Fibroblast of lung (primary cell): ENCODE measurements around the gene AQP12B. TPM values are rescaled to one million over a fixed set of nuclear protein-coding genes. Genes with fewer than 3 reads are reported as not detected.
"Not testable (repeated sequence)": the region's sequence is repeated elsewhere in the genome, so short reads cannot be mapped to it uniquely, and the experiment has no call there.

Source experiments
- DNase-seq, 2 donors: peaks; one replicate each; pipeline versions ENCODE4 v3.0.0 to v3.0.0-alpha.2; 2010; ENCODE audit warnings: low read depth in 2 of 2
- H2AFZ ChIP-seq: 2 replicates; pipeline ENCODE4 v1.5.1; 2012; ENCODE audit warnings: low read length, control low read depth, inconsistent platforms
- H3K27ac ChIP-seq: 2 replicates; pipeline ENCODE4 v1.5.1; 2011; ENCODE audit warnings: low read length, control low read depth; ENCODE audit not compliant: insufficient read depth
- H3K27me3 ChIP-seq: 2 replicates; pipeline ENCODE4 v1.5.1; 2011; ENCODE audit warnings: mild to moderate bottlenecking, low read length; ENCODE audit not compliant: control insufficient read depth, insufficient read depth
- H3K36me3 ChIP-seq: 2 replicates; pipeline ENCODE4 v1.5.1; 2011; ENCODE audit warnings: low read length; ENCODE audit not compliant: control insufficient read depth, insufficient read depth
- H3K4me1 ChIP-seq: 2 replicates; pipeline ENCODE4 v1.5.1; 2011; ENCODE audit warnings: low read length; ENCODE audit not compliant: control insufficient read depth, insufficient read depth; ENCODE audit errors: extremely low read depth
- H3K4me2 ChIP-seq: 2 replicates; pipeline ENCODE4 v1.5.1; 2011; ENCODE audit warnings: low read length, control low read depth; ENCODE audit not compliant: insufficient read depth; ENCODE audit errors: extremely low read depth
- H3K4me3 ChIP-seq, 4 experiments: fragments of 200-600 bp in 1 of 4; sonication (generic) in 1 of 4; replicated peaks in 1 of 4; 2 replicates each; pipeline ENCODE4 v1.5.1; 2011 to 2016; ENCODE audit warnings: low read length in 4 of 4, low read depth in 3 of 4, mild to moderate bottlenecking in 3 of 4, control low read depth in 2 of 4, inconsistent platforms in 1 of 4, mixed read lengths in 1 of 4; ENCODE audit not compliant: insufficient read depth in 1 of 4; ENCODE audit errors: control extremely low read depth in 1 of 4
- H3K79me2 ChIP-seq: 2 replicates; pipeline ENCODE4 v1.5.1; 2012; ENCODE audit warnings: mild to moderate bottlenecking, low read length, inconsistent platforms; ENCODE audit not compliant: control insufficient read depth, insufficient read depth
- H3K9ac ChIP-seq: 2 replicates; pipeline ENCODE4 v1.5.1; 2011; ENCODE audit warnings: mild to moderate bottlenecking, low read length, control low read depth; ENCODE audit not compliant: insufficient read depth
- H3K9me3 ChIP-seq: 2 replicates; pipeline ENCODE4 v1.5.1; 2012; ENCODE audit warnings: low read depth, low read length; ENCODE audit not compliant: control insufficient read depth, insufficient read depth
- H4K20me1 ChIP-seq: 2 replicates; pipeline ENCODE4 v1.5.1; 2011; ENCODE audit warnings: low read length; ENCODE audit not compliant: control insufficient read depth, insufficient read depth; ENCODE audit errors: extremely low read depth
- EZH2 ChIP-seq: IDR thresholded peaks from 2 replicates; pipeline ENCODE4 v1.5.1; 2012; ENCODE audit warnings: low read length, control low read depth, mild to moderate bottlenecking; ENCODE audit errors: missing control alignments
- polyA plus RNA-seq, 2 donors: library from polyadenylated mRNA; depleted of rRNA in 1 of 2; stranded (reverse) in 1 of 2; unstranded in 1 of 2; fragments of >200 nt; gene quantifications; 2 replicates each; pipeline ENCODE4 v1.2.1, GENCODE V29; 2011 to 2012; ENCODE audit warnings: missing spikeins in 1 of 2
- total RNA-seq: library from RNA; depleted of rRNA; stranded (reverse); fragments of >200 nt; gene quantifications from 2 replicates; pipeline ENCODE4 v1.2.1, GENCODE V29; 2014
- TF ChIP-seq, protein P1 (sequence below), 2 donors: IDR thresholded peaks in 1 of 2; conservative IDR thresholded peaks in 1 of 2; 1 replicate in 1 of 2; 2 replicates in 1 of 2; pipeline ENCODE4 v1.5.1; 2011 to 2012; ENCODE audit warnings: low read length in 2 of 2, control low read depth in 1 of 2, inconsistent platforms in 1 of 2, low read depth in 1 of 2, mild to moderate bottlenecking in 1 of 2

AQP12B gene
- total and polyA plus RNA-seq, 2 donors (not counting 1 experiment from before 2014, with no cell fraction given): not detected

DNA sequence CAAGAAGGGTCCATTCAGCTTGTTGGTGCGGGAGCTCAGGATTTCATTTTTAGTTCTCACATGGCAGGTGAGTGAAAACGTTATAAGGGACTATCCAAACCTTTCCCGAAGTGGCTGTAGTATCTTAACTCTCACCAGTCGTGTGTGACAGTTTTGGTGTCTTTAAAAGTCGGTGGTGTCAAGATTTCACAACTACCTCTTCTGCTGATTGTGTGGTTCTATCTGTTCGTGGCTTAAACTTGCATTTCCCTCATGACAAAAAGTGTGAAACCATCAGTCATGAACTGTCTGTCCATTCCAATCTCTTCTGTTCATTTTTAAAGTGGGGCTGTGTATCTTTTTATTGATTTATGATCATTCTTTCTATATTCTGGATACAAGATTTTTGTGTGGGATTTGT lies 3.8 kb upstream of the AQP12B start:
- H3K9ac ChIP-seq: no peak overlapping the region
- TF ChIP-seq, protein P1, sequence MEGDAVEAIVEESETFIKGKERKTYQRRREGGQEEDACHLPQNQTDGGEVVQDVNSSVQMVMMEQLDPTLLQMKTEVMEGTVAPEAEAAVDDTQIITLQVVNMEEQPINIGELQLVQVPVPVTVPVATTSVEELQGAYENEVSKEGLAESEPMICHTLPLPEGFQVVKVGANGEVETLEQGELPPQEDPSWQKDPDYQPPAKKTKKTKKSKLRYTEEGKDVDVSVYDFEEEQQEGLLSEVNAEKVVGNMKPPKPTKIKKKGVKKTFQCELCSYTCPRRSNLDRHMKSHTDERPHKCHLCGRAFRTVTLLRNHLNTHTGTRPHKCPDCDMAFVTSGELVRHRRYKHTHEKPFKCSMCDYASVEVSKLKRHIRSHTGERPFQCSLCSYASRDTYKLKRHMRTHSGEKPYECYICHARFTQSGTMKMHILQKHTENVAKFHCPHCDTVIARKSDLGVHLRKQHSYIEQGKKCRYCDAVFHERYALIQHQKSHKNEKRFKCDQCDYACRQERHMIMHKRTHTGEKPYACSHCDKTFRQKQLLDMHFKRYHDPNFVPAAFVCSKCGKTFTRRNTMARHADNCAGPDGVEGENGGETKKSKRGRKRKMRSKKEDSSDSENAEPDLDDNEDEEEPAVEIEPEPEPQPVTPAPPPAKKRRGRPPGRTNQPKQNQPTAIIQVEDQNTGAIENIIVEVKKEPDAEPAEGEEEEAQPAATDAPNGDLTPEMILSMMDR (conservative IDR thresholded peaks at IDR 0.05 in 1 of 2, IDR thresholded peaks at IDR 0.05 in 1 of 2; ENCODE audit: low read depth in 1 of 2, low read length in 2 of 2): no peak
- TF ChIP-seq EZH2: no peak
- H3K27ac ChIP-seq: no peak overlapping the region
- H3K27me3 ChIP-seq: peaks cover 7% of the 10 kb centered on the region
- H3K4me2 ChIP-seq: no peak overlapping the region
- no peaks in the 10 kb centered on the region for H3K9me3 ChIP-seq
- no peak overlapping the region for H2AFZ ChIP-seq
- H4K20me1 ChIP-seq: no peaks in the 10 kb centered on the region
- H3K79me2 ChIP-seq: no peaks in the 10 kb centered on the region
- H3K36me3 ChIP-seq: no peaks in the 10 kb centered on the region
- DNase-seq: no peak
- no peaks in the 10 kb centered on the region for H3K4me1 ChIP-seq
- H3K4me3 ChIP-seq: no peak overlapping the region

DNA sequence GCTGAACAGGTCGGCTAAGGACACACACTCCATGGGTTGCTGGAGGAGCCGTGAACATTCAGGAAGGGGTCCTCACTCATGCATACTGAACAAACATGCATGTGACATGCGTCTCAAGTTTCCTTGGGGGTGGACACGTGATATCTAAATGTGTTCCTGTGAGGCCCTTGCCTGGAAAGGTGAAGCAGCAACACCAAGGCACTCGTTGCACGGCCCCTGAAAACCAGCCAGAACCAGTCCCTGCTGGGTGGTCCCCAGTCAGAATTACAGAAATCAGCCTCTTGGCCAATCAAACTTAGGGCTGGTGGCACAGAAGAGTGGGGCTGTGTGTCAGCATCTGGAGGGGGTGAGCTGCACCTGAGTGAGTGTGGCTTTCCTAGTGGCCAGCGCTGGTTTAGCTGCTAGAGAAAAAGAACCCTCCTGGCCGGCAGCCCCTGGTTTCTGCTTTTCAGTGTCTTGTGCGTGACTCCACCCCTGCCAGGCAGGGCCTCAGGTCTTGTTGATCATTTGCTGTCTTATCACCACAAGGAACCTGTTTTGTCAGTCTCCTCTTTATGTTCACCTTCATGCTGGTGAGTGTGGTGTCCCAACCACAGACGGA lies 3.2 kb upstream of the AQP12B start:
- H3K27ac ChIP-seq: no peak overlapping the region
- no peak for DNase-seq
- peaks cover 7% of the 10 kb centered on the region for H3K27me3 ChIP-seq
- TF ChIP-seq, protein P1 (conservative IDR thresholded peaks at IDR 0.05 in 1 of 2, IDR thresholded peaks at IDR 0.05 in 1 of 2; ENCODE audit: low read depth in 1 of 2, low read length in 2 of 2): no peak
- TF ChIP-seq EZH2: no peak
- no peak overlapping the region for H3K9ac ChIP-seq
- no peak overlapping the region for H3K4me3 ChIP-seq
- H2AFZ ChIP-seq: no peak overlapping the region
- H3K4me2 ChIP-seq: no peak overlapping the region
- no peaks in the 10 kb centered on the region for H3K9me3 ChIP-seq
- H3K36me3 ChIP-seq: no peaks in the 10 kb centered on the region
- H4K20me1 ChIP-seq: no peaks in the 10 kb centered on the region
- H3K4me1 ChIP-seq: no peaks in the 10 kb centered on the region
- no peaks in the 10 kb centered on the region for H3K79me2 ChIP-seq

DNA sequence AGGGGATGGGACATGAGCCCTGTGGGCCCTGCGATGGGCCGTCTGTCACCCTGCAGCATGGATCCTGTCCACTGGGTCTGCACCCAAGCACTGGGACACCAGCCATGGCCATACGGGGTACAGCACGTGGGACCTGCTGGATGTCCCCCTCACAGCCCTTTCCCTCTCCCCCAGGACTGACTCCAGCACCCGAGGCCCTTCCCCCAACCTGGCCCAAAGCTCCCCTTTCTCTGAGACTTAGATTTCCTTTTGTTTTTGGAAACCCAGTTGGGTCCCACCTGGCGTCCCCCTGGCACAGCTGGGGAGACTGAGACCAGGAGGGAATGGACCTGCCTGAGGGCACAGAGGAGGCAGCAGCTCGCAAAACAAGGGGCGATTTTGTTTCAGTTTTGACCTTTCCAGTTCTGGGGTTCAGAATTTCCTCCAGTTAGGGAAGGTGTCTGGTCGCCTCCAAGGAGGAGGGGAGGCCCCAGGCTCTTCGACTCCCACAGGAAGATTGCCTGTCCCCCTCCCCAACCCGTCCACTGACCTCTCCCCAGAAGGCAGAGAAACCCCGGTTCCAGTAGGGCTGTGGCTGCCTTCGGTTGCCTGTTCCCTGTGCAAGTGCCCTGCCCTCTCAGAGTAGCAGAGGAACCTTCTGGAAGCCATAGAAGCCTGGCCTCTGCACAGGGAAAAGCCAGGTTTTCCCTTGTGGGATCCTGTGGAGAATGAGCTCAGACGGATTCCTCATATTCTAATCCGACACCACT lies 1.5 kb upstream of the AQP12B start:
- not testable (repeated sequence) for H3K4me1 ChIP-seq, H3K4me2 ChIP-seq, H3K27ac ChIP-seq, H2AFZ ChIP-seq, H3K9ac ChIP-seq, H3K9me3 ChIP-seq, H3K4me3 ChIP-seq, H3K27me3 ChIP-seq, DNase-seq, H3K79me2 ChIP-seq, H3K36me3 ChIP-seq, H4K20me1 ChIP-seq

DNA sequence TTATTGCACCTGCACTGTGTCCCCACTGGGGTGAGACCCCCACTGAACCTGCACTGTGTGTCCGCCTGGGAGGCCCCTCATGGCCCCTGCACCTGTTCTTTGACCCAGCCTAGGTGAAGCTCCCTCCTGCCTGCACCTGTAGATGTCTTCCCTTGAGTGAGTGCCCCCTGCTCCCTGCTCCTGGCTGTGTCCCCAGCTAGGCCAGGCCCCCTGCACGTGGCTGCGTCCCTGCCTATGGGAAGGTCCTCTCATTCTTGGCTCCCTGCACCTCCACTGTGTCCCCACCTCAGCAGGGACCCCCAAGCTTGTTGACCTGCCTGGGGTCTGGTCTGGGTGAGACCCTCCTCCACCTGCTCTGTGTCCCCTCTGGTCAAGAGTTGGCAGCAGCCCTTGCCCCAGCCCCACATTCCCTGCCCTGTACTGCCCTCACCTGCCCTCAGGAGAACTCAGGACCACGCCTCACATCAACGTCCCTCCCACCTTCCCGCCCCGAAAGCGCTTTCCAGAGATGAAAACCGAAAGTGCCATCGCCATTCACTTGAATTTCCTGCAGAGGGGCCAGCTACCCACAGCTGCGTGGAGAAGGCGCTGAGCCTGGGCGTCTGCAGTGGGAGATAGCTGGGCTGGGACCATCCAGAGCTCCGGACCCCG lies 769 bp upstream of the AQP12B start:
- H3K9ac ChIP-seq, H3K79me2 ChIP-seq, H3K4me3 ChIP-seq, H3K27ac ChIP-seq, H3K4me2 ChIP-seq, H3K9me3 ChIP-seq, H2AFZ ChIP-seq, H3K4me1 ChIP-seq, H3K36me3 ChIP-seq, DNase-seq, H4K20me1 ChIP-seq, H3K27me3 ChIP-seq: not testable (repeated sequence)

DNA sequence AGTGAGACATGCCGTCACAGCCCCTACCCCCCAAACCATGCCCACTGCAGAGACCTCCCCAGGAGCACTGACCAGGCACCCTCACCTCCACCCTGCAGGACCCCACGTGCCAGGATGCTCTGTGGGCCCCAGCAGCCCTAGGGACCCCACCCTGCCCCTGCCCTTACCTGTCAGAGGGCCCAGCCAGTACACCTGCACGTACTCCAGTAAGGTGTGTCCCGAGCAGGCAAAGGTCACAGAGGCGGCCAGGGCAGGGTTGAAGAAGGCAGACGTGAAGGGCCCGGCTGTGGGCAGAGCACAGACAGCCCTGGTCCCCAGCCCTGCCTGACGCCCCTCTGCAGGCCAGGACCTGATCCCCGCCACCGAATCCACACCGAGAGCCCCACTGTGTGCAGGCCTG lies 2.5 kb downstream of the AQP12B start:
- not testable (repeated sequence) for H3K27me3 ChIP-seq, H3K79me2 ChIP-seq, H4K20me1 ChIP-seq, H3K4me2 ChIP-seq, H3K9ac ChIP-seq, H3K27ac ChIP-seq, H3K4me1 ChIP-seq, DNase-seq, H3K4me3 ChIP-seq, H3K9me3 ChIP-seq, H2AFZ ChIP-seq, H3K36me3 ChIP-seq
